ENCODE results near the gene TCAP. TPM values are rescaled to one million over a fixed set of nuclear protein-coding genes. Genes with fewer than 3 reads are reported as not detected.

The TCAP gene
- total RNA-seq, 1 donor from 2014 or later, result 5,286 TPM

DNA sequence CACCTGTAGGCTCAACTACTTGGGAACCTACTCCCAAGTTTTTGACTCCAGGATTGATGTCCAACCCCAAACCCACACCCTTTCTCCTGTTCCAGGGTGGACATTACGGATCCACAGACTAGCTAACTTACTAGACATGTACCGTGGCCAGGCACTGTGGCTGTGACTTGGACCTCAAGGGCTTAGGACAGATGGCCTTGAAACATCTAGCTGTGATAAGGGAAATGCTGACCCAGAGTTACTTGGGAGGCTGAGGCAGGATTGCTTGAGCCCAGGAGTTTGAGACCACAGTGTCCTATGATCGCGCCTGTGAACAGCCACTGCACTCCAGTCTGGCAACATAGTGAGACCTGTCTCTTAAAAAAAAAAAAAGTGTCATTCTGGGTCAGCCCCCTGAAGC lies 24.1 kb upstream of the TCAP start:
- DNase-seq (ENCODE audit: missing footprints) (peak; percentile 25), ATAC-seq (no peak)
- intact Hi-C loops (cut with DNase I), result no loop called here

DNA sequence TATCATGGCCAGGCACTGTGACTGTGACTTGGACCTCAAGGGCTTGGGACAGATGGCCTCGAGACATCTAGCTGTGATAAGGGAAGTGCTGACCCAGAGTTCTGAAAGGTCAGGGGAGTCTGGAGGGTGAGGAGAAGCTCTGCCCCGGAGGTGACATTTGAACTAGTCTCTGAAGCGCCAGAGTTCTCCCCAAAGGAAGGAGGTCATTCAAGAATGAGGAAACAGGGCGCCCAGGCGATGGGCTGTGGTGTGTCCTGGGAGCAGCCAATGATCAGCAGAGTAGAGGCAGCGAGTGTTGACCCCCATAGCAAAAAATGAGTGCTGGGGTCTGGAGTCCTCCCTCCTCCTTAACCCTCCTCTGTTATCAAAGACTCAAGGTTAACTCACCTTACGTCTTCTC lies 23.3 kb upstream of the TCAP start:
- DNase-seq (ENCODE audit: missing footprints) (peak; percentile 67), ATAC-seq (no peak)
- intact Hi-C loops (cut with DNase I), result no loop called here

DNA sequence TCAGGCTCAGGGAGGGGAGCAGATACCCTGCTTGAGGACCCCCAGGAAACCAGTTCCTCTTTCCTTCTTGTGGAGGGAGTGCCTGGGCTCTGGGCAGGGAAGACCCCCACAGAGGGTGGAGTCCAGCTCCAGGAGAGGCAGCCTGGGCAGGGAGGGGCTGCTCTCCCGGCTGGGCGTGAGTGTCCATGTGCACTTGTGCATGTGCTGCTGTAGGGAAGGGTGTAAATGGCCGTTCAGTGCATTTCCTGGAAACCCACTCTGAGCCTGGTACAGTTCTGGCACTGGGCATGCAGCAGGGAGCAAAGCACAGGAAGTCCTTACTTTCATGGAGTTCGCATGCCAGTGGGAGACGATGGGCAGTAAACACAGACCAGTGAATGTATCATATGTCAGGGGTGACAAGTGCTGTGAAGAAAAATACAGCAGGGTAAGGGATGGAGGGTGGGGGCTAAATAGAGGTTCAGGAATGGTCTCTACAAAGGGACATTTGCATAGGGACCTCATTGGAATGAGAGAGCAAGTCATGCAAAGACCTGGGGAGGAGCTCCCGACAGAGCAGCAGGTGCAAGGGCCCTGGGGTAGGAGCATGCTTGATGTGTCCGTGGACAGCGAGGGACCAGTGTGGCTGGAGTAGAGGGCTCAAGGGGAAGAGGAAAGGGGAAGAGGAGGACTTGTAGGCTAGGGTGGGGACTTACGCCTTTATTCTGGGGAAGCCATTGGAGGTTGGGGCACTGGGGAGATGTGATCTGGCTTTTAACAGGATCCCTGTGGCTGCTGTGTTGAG lies 22.7 kb upstream of the TCAP start:
- DNase-seq (ENCODE audit: missing footprints) (peak; percentile 20), ATAC-seq (no peak)
- intact Hi-C loops (cut with DNase I), result no loop called here

- DNase-seq (ENCODE audit: missing footprints) (peak; percentile 21), ATAC-seq (no peak)
- intact Hi-C loops (cut with DNase I), result no loop called here
These were observed 21.9 kb upstream of the TCAP start for GRCh38 chr17:39643271-39643670.

GRCh38 chr17:39647256-39647655 lies 17.9 kb upstream of the TCAP start:
- ATAC-seq (no peak), DNase-seq (ENCODE audit: missing footprints) (peak; percentile 22)
- intact Hi-C loops (cut with DNase I), result no loop called here

GRCh38 chr17:39648616-39649366 lies 16.4 kb upstream of the TCAP start:
- DNase-seq (ENCODE audit: missing footprints) (peak; percentile 45), ATAC-seq (no peak)
- intact Hi-C loops (cut with DNase I), result no loop called here

GRCh38 chr17:39650121-39650579 lies 15.0 kb upstream of the TCAP start:
- intact Hi-C loops (cut with DNase I), result no loop called here
- ATAC-seq, result no peak
- no peak for DNase-seq (ENCODE audit: missing footprints)

GRCh38 chr17:39651923-39652586 lies 13.1 kb upstream of the TCAP start:
- intact Hi-C loops (cut with DNase I), result no loop called here

GRCh38 chr17:39652587-39653315 lies 12.4 kb upstream of the TCAP start:
- intact Hi-C loops (cut with DNase I), result no loop called here
- no peak for DNase-seq (ENCODE audit: missing footprints)
- no peak for ATAC-seq

More at GRCh38 chr17:39651923-39652586, 13.1 kb upstream of the TCAP start:
- no peak for ATAC-seq
- no peak for DNase-seq (ENCODE audit: missing footprints)

GRCh38 chr17:39653316-39653661 lies 11.9 kb upstream of the TCAP start:
- no peak for DNase-seq (ENCODE audit: missing footprints)
- intact Hi-C loops (cut with DNase I), result no loop called here
- ATAC-seq, result no peak

DNA sequence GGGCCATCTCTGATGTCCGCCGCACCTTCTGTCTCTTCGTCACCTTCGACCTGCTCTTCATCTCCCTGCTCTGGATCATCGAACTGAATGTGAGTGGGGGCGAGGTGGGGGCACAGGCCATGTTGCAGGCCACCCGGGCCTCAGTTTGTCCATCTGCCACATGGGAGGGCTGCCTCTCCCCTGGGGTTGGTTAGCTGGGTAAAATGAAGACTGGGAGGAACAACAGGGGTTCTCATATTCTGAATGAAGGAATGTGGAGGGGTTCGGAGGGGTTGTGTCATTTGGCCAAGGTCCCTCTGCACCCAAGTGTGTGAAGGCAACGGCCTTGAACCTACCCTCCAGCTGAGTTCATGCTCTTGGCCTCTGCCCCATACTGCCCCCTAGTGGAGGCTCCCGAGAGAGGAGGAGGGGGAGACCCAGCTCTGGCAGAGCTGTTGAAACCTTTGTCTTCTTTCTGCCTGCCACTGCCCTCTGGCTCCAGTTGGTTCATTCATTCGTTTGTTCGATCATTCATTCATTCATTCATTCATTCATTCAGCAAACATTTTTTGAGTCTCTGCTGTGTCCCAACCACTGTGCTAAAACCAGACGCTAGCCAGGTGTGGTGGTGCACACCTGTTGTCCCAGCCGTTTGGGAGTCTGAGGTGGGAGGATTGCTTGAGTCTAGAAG lies 11.4 kb upstream of the TCAP start:
- ATAC-seq, result peak; percentile 56
- DNase-seq (ENCODE audit: missing footprints), result peak; percentile 79
- intact Hi-C loops (cut with DNase I), result no loop called here

DNA sequence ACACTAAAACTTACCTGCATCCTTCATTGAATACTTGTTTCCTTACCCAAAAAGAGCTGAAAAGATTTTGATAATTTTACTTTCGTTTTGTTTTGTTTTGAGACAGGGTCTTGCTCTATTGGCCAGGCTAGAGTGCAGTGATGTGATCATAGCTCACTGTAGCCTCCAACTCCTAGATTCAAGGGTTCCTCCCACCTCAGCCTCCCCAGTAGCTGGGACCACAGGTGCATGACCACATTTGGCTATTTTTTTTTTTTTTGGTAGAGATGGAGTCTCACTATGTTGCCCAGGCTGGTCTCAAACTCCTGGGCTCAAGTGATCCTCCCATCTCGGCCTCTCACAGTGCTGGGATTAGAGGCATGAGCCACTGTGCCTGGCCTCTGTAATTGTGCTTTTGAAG lies 10.0 kb upstream of the TCAP start:
- DNase-seq (ENCODE audit: missing footprints) (no peak), ATAC-seq (no peak)
- intact Hi-C loops (cut with DNase I), result no loop called here

DNA sequence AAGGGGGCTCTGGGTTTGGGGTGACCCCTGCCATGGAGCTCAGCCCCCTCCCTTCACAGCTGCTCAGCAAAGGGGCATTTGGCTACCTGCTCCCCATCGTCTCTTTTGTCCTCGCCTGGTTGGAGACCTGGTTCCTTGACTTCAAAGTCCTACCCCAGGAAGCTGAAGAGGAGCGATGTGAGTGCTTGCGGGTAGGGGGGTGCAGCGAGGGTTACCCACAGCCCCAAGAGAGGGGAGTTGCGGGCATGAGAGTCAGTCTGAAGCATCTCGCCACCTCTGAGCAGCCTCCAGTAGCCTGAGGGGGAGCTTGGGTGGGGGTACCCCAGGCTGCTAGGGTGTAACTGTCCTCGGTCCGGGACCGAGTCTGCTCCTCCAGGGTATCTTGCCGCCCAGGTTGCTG lies 6.8 kb upstream of the TCAP start:
- ATAC-seq (no peak), DNase-seq (ENCODE audit: missing footprints) (no peak)
- intact Hi-C loops (cut with DNase I), result no loop called here

DNA sequence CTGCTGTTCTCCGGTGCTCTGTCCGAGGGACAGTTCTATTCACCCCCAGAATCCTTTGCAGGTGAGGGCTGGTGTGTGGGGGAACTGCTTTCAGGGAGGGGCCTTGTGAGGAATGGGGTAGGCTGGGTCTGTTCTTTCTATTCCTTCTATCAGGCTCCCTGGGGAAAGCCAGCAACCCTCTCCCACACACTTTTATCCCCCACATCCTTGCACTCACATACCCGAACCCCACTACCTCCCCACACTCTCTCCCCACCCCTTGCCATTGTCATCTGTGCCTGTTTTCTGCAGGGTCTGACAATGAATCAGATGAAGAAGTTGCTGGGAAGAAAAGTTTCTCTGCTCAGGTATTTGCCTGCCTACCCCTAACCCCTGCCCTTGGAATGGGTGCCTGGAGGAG lies 6.4 kb upstream of the TCAP start:
- intact Hi-C loops (cut with DNase I), result no loop called here
- ATAC-seq, result no peak

GRCh38 chr17:39659279-39660010 lies 5.7 kb upstream of the TCAP start:
- intact Hi-C loops (cut with DNase I), result loop anchor here (5.0 kb wide), 1 partner anchor 93 kb away; no protein-coding TSS in a partner anchor
- ATAC-seq (no peak), DNase-seq (ENCODE audit: missing footprints) (no peak)

More for the DNA sequence above, 6.4 kb upstream of the TCAP start:
- DNase-seq (ENCODE audit: missing footprints), result no peak

- ATAC-seq (no peak), DNase-seq (ENCODE audit: missing footprints) (no peak)
- intact Hi-C loops (cut with DNase I), result loop anchor here (5.0 kb wide), 1 partner anchor 92 kb away; no protein-coding TSS in a partner anchor
These were observed 5.2 kb upstream of the TCAP start for GRCh38 chr17:39660011-39660360.

GRCh38 chr17:39660397-39661385 lies 4.5 kb upstream of the TCAP start:
- peak; percentile 75 for DNase-seq (ENCODE audit: missing footprints)

More at GRCh38 chr17:39660397-39661385, 4.5 kb upstream of the TCAP start:
- intact Hi-C loops (cut with DNase I), result loop anchor here (5.0 kb wide), 1 partner anchor 92 kb away; no protein-coding TSS in a partner anchor
- peak; percentile 26 for ATAC-seq
